HT1080 (cell line): ENCODE measurements around the gene RBMS3. TPM values are rescaled to one million over a fixed set of nuclear protein-coding genes. Genes with fewer than 3 reads are reported as not detected.

ENCODE experiments used
- DNase-seq: peaks from one replicate; pipeline ENCODE4 v3.0.0-alpha.2; 2015; ENCODE audit warnings: low read depth
- total RNA-seq: library from RNA; depleted of rRNA; stranded (reverse); fragments of >200 nt; shearing (Covaris generic); gene quantifications from 2 replicates; pipeline ENCODE4 v1.2.3, GENCODE V29; 2014

RBMS3 gene
- total RNA-seq, 1 experiment from 2014 or later, result 19.6 TPM

GRCh38 chr3:29610781-29611180 is 329.9 kb downstream of the RBMS3 start:
- DNase-seq, result no peak

GRCh38 chr3:29611252-29611651 is 330.4 kb downstream of the RBMS3 start:
- no peak for DNase-seq

- DNase-seq, result no peak
Observed at GRCh38 chr3:29612536-29612935, 331.7 kb downstream of the RBMS3 start.

GRCh38 chr3:29614954-29615353 is 334.1 kb downstream of the RBMS3 start:
- no peak for DNase-seq

GRCh38 chr3:29618395-29619282 is 337.8 kb downstream of the RBMS3 start:
- no peak for DNase-seq

GRCh38 chr3:29619676-29620075 is 338.8 kb downstream of the RBMS3 start:
- no peak for DNase-seq

- no peak for DNase-seq
Observed at GRCh38 chr3:29627136-29628117, 346.6 kb downstream of the RBMS3 start.

GRCh38 chr3:29628795-29629194 is 347.9 kb downstream of the RBMS3 start:
- DNase-seq, result no peak

- DNase-seq, result peak; percentile 27
Observed at GRCh38 chr3:29635888-29636287, 355.0 kb downstream of the RBMS3 start.

GRCh38 chr3:29637068-29637467 is 356.2 kb downstream of the RBMS3 start:
- no peak for DNase-seq

- no peak for DNase-seq
Observed at GRCh38 chr3:29639578-29640290, 358.9 kb downstream of the RBMS3 start.

GRCh38 chr3:29642393-29643033 is 361.6 kb downstream of the RBMS3 start:
- peak; percentile 66 for DNase-seq

GRCh38 chr3:29643034-29643425 is 362.2 kb downstream of the RBMS3 start:
- DNase-seq, result no peak

- no peak for DNase-seq
Observed at GRCh38 chr3:29644261-29644660, 363.4 kb downstream of the RBMS3 start.

- no peak for DNase-seq
Observed at GRCh38 chr3:29644956-29645636, 364.2 kb downstream of the RBMS3 start.

GRCh38 chr3:29646043-29646442 is 365.2 kb downstream of the RBMS3 start:
- DNase-seq, result no peak

- DNase-seq, result peak; percentile 62
Observed at GRCh38 chr3:29649815-29650547, 369.1 kb downstream of the RBMS3 start.

GRCh38 chr3:29653680-29654079 is 372.8 kb downstream of the RBMS3 start:
- DNase-seq, result no peak

GRCh38 chr3:29655015-29655747 is 374.3 kb downstream of the RBMS3 start:
- DNase-seq, result no peak
